ENCODE data around the gene TMEM86B.

DNA sequence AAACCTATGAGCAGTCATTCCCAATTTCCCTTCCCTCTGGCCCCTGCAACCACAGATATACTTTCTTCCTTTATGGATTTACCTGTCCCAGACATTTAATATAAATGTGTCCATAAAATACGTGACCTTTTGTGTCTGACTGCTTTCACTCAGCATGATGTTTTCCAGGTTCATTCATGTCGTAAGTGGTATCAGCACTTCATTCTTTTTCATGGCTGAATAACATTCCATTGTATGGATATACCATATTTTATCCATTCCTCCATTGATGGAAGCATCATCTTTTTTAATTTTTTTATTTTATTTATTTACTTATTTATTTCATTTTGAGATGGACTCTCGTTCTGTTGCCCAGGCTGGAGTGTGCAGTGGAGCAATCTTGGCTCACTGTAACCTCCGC lies 38.3 kb upstream of the TMEM86B start:
- TF ChIP-seq, protein P1, sequence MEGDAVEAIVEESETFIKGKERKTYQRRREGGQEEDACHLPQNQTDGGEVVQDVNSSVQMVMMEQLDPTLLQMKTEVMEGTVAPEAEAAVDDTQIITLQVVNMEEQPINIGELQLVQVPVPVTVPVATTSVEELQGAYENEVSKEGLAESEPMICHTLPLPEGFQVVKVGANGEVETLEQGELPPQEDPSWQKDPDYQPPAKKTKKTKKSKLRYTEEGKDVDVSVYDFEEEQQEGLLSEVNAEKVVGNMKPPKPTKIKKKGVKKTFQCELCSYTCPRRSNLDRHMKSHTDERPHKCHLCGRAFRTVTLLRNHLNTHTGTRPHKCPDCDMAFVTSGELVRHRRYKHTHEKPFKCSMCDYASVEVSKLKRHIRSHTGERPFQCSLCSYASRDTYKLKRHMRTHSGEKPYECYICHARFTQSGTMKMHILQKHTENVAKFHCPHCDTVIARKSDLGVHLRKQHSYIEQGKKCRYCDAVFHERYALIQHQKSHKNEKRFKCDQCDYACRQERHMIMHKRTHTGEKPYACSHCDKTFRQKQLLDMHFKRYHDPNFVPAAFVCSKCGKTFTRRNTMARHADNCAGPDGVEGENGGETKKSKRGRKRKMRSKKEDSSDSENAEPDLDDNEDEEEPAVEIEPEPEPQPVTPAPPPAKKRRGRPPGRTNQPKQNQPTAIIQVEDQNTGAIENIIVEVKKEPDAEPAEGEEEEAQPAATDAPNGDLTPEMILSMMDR (IDR thresholded peaks at IDR 0.05; ENCODE audit: low read length): no peak
- TF ChIP-seq EZH2 (IDR thresholded peaks at IDR 0.05; ENCODE audit: borderline replicate concordance, low read length): no peak
